B cell (primary cell): Measurements from ENCODE around the gene SLC43A1. TPM values are rescaled to one million over a fixed set of nuclear protein-coding genes. Genes with fewer than 3 reads are reported as not detected.

ENCODE experiments used
- ATAC-seq: fragments of 200-7000 bp; cut with Tn5 transposase; one replicate; pipeline ENCODE4 v1.10.0; 2021; ENCODE audit warnings: low read depth, mild to moderate bottlenecking, moderate number of reproducible peaks, moderate library complexity
- CTCF ChIA-PET: fragments of 350-600 bp; sonication (Branson Sonifier 250); formaldehyde crosslinking; loops from one replicate; lab custom pipeline; 2021; ENCODE audit warnings: antibody characterized with exemption, inconsistent platforms; lab: Charles Lee
- POLR2A ChIA-PET: fragments of 350-600 bp; sonication (Branson Sonifier 250); formaldehyde crosslinking; loops from one replicate; lab custom pipeline; 2021; ENCODE audit warnings: antibody characterized with exemption; lab: Charles Lee
- DNase-seq: peaks from one replicate; pipeline ENCODE4 v3.0.0; 2013
- H2AFZ ChIP-seq: 2 replicates; pipeline ENCODE4 v1.6.1; 2012; ENCODE audit warnings: mild to moderate bottlenecking, low read depth, low read length; ENCODE audit not compliant: insufficient read depth, poor library complexity, severe bottlenecking
- H3K27ac ChIP-seq, 2 donors: 1 replicate in 1 of 2; 2 replicates in 1 of 2; pipeline ENCODE4 v1.5.1; 2012 to 2013; ENCODE audit warnings: low read length in 2 of 2, mild to moderate bottlenecking in 2 of 2, moderate library complexity in 1 of 2
- H3K27me3 ChIP-seq, 4 experiments: fragments of 200-600 bp in 1 of 4; sonication (generic) in 1 of 4; replicated peaks in 1 of 4; 1 replicate in 2 of 4; 2 replicates in 2 of 4; pipeline versions ENCODE4 v1.6.1 to v1.7.0; 2013 to 2016; ENCODE audit warnings: low read length in 3 of 4, mild to moderate bottlenecking in 2 of 4, mixed read lengths in 1 of 4, moderate library complexity in 1 of 4; ENCODE audit not compliant: insufficient read depth in 4 of 4, control insufficient read depth in 3 of 4; ENCODE audit errors: control extremely low read depth in 1 of 4
- H3K36me3 ChIP-seq, 2 experiments: replicated peaks in 1 of 2; 1 replicate in 1 of 2; 2 replicates in 1 of 2; pipeline versions ENCODE4 v1.6.1 to v1.7.1; 2013; ENCODE audit warnings: low read length in 1 of 2; ENCODE audit not compliant: insufficient read depth in 2 of 2, control insufficient read depth in 1 of 2; ENCODE audit errors: control extremely low read depth in 1 of 2, extremely low read depth in 1 of 2
- H3K4me1 ChIP-seq, 2 donors: fragments of 200-600 bp in 1 of 2; sonication (generic) in 1 of 2; 1 replicate in 1 of 2; 2 replicates in 1 of 2; pipeline versions ENCODE4 v1.5.1 to v1.6.1; 2013 to 2017; ENCODE audit warnings: low read length in 2 of 2; ENCODE audit not compliant: control insufficient read depth in 2 of 2, insufficient read depth in 2 of 2
- H3K4me2 ChIP-seq: replicated peaks from 2 replicates; pipeline ENCODE3; 2012; ENCODE audit warnings: mild to moderate bottlenecking, low read depth, low read length; ENCODE audit not compliant: poor library complexity, severe bottlenecking
- H3K4me3 ChIP-seq, 5 experiments: fragments of 200-600 bp in 1 of 5; sonication (generic) in 1 of 5; 1 replicate in 3 of 5; 2 replicates in 2 of 5; pipeline versions ENCODE4 v1.5.1 to v1.7.0; 2011 to 2016; ENCODE audit warnings: low read length in 4 of 5, mild to moderate bottlenecking in 4 of 5, low read depth in 2 of 5, control low read depth in 1 of 5, moderate library complexity in 1 of 5; ENCODE audit not compliant: insufficient read depth in 1 of 5; ENCODE audit errors: control extremely low read depth in 1 of 5, extremely low read depth in 1 of 5
- H3K79me2 ChIP-seq: fragments of 200-600 bp; sonication (generic); one replicate; pipeline ENCODE4 v1.6.0; 2016; ENCODE audit warnings: low read length; ENCODE audit not compliant: control insufficient read depth, insufficient read depth
- H3K9ac ChIP-seq: fragments of 200-600 bp; sonication (generic); 2 replicates; pipeline ENCODE4 v1.6.1; 2017; ENCODE audit warnings: mild to moderate bottlenecking, low read length, moderate library complexity
- H3K9me3 ChIP-seq, 3 donors: one replicate each; pipeline versions ENCODE4 v1.6.1 to v1.7.1; 2013; ENCODE audit warnings: low read length in 2 of 3; ENCODE audit not compliant: control insufficient read depth in 2 of 3, insufficient read depth in 1 of 3; ENCODE audit errors: control extremely low read depth in 1 of 3
- H4K20me1 ChIP-seq: 2 replicates; pipeline ENCODE4 v1.6.0; 2012; ENCODE audit warnings: mild to moderate bottlenecking, low read length; ENCODE audit not compliant: insufficient read depth, control insufficient read depth, poor library complexity, severe bottlenecking
- H3K27ac Mint-ChIP-seq: one replicate; pipeline ENCODE4 v1.8.0; 2021; ENCODE audit warnings: mixed read lengths
- H3K27me3 Mint-ChIP-seq: one replicate; pipeline ENCODE4 v1.8.0; 2021; ENCODE audit warnings: mixed read lengths
- H3K4me1 Mint-ChIP-seq: one replicate; pipeline ENCODE4 v1.8.0; 2021; ENCODE audit warnings: mixed read lengths
- H3K4me3 Mint-ChIP-seq: one replicate; pipeline ENCODE4 v1.8.0; 2021; ENCODE audit warnings: mixed read lengths
- H3K9me3 Mint-ChIP-seq: one replicate; pipeline ENCODE4 v1.8.0; 2022; ENCODE audit warnings: mixed read lengths; ENCODE audit not compliant: insufficient read depth
- EZH2 ChIP-seq: IDR thresholded peaks from 2 replicates; pipeline ENCODE4 v1.6.1; 2012; ENCODE audit warnings: borderline replicate concordance, low read depth, mild to moderate bottlenecking, moderate library complexity, low read length; ENCODE audit not compliant: insufficient read depth, poor library complexity, severe bottlenecking
- WGBS: methylation state at CpG from one replicate; pipeline ENCODE4 v1.1.5; 2013; ENCODE audit warnings: missing lambda C conversion rate; ENCODE audit not compliant: insufficient coverage; 5-methylcytosine and 5-hydroxymethylcytosine counted together
- intact Hi-C: fragments of 100-400 bp; cut with micrococcal nuclease; formaldehyde crosslinking; loops from one replicate; pipeline ENCODE4 v1.10.0; 2022
- polyA plus RNA-seq: library from polyadenylated mRNA; depleted of rRNA; stranded (reverse); fragments of >200 nt; gene quantifications from 2 replicates; pipeline ENCODE4 v1.2.3, GENCODE V29; 2012
- total RNA-seq, 2 donors: library from RNA; stranded (reverse); fragments of 120-200 nt in 1 of 2; gene quantifications; 1 replicate in 1 of 2; 2 replicates in 1 of 2; pipeline versions ENCODE4 v1.2.3 to v1.2.4, GENCODE V29; 2013 to 2022
- TF ChIP-seq, protein P1 (sequence below): fragments of 200-600 bp; IDR thresholded peaks from one replicate; pipeline ENCODE4 v1.8.0; 2022; ENCODE audit warnings: antibody characterized with exemption, mild to moderate bottlenecking

The SLC43A1 gene
- total and polyA plus RNA-seq, 2 donors (not counting 1 experiment from before 2014, with no cell fraction given) = 3.7 to 6.4 TPM

DNA sequence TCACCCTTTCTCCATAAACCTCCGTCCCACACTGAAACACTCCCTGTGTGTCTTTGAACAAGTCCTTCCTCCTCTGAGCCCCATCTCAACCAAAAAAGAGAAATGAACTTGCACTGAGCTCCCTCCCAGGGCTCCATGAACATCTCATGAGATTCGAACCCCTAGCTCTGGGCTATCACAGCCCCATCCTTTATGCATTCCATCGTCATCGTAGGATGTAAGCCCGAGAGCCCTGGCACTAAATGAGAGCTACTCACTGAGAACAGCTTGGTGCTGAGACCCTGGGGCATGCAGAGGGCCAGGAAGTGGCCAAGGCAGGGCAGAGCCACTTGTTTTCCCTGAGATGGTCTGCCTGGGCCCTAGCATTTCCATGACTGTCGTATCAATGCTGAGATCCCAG lies 75.7 kb downstream of the SLC43A1 start:
- ChIA-PET POLR2A (no interaction called here), CTCF (interaction anchor here (0.9 to 2.2 kb wide), 2 partner anchors 18 to 90 kb away, joined by 4 to 15 read pairs; no protein-coding TSS in a partner anchor)
- 81% methylated on average over 6 of the region's 6 CpGs for WGBS
- Histone ChIP-seq H3K27me3 (no peaks in the 10 kb centered on the region), H3K79me2 (no peaks in the 10 kb centered on the region), H3K27ac (no peak overlapping the region), H3K4me1 (no peaks in the 10 kb centered on the region), H3K9ac (no peak overlapping the region), H2AFZ (no peak overlapping the region), H3K9me3 (no peaks in the 10 kb centered on the region), H4K20me1 (no peaks in the 10 kb centered on the region), H3K4me2 (no peak overlapping the region), H3K4me3 (no peak overlapping the region), H3K36me3 (no peaks in the 10 kb centered on the region)
- no peak for ATAC-seq
- Mint-ChIP-seq H3K4me3 (no peak overlapping the region), H3K4me1 (no peaks in the 10 kb centered on the region), H3K9me3 (no peaks in the 10 kb centered on the region), H3K27ac (no peak overlapping the region), H3K27me3 (peaks cover 7% of the 10 kb centered on the region)
- DNase-seq = no peak
- TF ChIP-seq, protein P1, sequence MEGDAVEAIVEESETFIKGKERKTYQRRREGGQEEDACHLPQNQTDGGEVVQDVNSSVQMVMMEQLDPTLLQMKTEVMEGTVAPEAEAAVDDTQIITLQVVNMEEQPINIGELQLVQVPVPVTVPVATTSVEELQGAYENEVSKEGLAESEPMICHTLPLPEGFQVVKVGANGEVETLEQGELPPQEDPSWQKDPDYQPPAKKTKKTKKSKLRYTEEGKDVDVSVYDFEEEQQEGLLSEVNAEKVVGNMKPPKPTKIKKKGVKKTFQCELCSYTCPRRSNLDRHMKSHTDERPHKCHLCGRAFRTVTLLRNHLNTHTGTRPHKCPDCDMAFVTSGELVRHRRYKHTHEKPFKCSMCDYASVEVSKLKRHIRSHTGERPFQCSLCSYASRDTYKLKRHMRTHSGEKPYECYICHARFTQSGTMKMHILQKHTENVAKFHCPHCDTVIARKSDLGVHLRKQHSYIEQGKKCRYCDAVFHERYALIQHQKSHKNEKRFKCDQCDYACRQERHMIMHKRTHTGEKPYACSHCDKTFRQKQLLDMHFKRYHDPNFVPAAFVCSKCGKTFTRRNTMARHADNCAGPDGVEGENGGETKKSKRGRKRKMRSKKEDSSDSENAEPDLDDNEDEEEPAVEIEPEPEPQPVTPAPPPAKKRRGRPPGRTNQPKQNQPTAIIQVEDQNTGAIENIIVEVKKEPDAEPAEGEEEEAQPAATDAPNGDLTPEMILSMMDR = no peak
- TF ChIP-seq EZH2 = no peak
- intact Hi-C loops = no loop called here

- Histone ChIP-seq H3K27ac (no peak overlapping the region), H3K27me3 (no peaks in the 10 kb centered on the region), H2AFZ (no peak overlapping the region), H3K9ac (no peak overlapping the region), H3K4me1 (no peaks in the 10 kb centered on the region), H3K4me2 (no peak overlapping the region), H3K79me2 (no peaks in the 10 kb centered on the region), H3K36me3 (no peaks in the 10 kb centered on the region), H3K9me3 (no peaks in the 10 kb centered on the region), H3K4me3 (no peak overlapping the region), H4K20me1 (no peaks in the 10 kb centered on the region)
- Mint-ChIP-seq H3K4me3 (no peak overlapping the region), H3K27ac (no peak overlapping the region), H3K9me3 (no peaks in the 10 kb centered on the region), H3K4me1 (no peaks in the 10 kb centered on the region), H3K27me3 (peaks cover 6% of the 10 kb centered on the region)
- ATAC-seq (no peak), DNase-seq (no peak)
- CTCF ChIA-PET = interaction anchor here (2.2 kb wide), 1 partner anchor 19 kb away, joined by 15 read pairs; no protein-coding TSS in a partner anchor
- intact Hi-C loops = no loop called here
- no peak for TF ChIP-seq EZH2
- TF ChIP-seq, protein P1 = no peak
- WGBS = 93% methylated on average over 12 of the region's 12 CpGs
- POLR2A ChIA-PET = no interaction called here
These were observed 76.9 kb downstream of the SLC43A1 start for GRCh38 chr11:57438345-57439285.
